NCI-H1694 (cell line): ENCODE data around the gene HSPA1B.
"Not testable (repeated sequence)": the region's sequence is repeated elsewhere in the genome, so short reads cannot be mapped to it uniquely, and the experiment has no call there.

Source experiments
- DNase-seq: peaks from one replicate; lab custom pipeline; 2025; lab: John Stamatoyannopoulos, UW

Gene HSPA1B

DNA sequence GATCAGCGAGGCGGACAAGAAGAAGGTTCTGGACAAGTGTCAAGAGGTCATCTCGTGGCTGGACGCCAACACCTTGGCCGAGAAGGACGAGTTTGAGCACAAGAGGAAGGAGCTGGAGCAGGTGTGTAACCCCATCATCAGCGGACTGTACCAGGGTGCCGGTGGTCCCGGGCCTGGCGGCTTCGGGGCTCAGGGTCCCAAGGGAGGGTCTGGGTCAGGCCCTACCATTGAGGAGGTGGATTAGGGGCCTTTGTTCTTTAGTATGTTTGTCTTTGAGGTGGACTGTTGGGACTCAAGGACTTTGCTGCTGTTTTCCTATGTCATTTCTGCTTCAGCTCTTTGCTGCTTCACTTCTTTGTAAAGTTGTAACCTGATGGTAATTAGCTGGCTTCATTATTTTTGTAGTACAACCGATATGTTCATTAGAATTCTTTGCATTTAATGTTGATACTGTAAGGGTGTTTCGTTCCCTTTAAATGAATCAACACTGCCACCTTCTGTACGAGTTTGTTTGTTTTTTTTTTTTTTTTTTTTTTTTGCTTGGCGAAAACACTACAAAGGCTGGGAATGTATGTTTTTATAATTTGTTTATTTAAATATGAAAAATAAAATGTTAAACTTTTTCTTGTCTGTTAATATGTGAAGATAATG lies 2.2 kb downstream of the HSPA1B start:
- DNase-seq = peak; percentile 34

- DNase-seq = no peak
These were observed 3.4 kb downstream of the HSPA1B start for GRCh38 chr6:31830886-31831335.

DNA sequence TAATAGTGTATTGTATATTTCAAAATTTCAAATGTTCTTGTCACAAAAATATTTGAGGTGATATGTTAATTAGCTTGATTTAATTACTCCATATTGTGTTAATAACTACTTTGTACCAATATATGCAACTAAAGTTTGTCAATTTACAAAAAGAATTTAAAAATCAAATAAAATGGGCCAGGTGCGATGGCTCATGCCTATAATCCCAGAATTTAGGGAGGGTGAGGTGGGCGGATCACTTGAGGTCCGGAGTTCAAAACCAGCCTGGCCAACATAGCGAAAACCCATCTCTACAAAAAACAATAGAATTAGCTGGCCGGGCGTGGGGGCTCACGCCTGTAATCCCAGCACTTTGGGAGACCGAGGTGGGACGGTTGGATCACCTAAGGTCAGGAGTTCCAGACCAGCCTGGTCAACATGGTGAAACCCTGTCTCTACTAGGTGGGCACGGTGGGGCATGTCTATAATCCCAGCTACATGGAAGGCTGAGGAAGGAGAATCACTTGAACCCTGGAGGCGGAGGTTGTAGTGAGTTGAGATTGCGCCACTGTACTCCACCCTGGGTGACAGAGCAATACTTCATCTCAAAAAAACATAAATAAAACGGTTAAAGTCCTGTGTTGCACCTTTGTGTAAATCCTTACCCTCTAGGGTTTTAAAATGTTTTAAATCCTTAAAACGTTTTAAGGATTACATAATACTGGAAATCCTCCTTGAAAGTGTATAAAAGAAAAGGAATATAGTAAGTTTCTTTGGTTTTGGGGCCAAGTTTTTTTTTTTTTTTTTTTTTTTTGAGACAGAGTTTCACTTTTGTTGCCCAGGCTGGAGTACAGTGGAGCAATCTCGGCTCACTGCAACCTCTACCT lies 4.0 kb downstream of the HSPA1B start:
- DNase-seq = no peak

DNA sequence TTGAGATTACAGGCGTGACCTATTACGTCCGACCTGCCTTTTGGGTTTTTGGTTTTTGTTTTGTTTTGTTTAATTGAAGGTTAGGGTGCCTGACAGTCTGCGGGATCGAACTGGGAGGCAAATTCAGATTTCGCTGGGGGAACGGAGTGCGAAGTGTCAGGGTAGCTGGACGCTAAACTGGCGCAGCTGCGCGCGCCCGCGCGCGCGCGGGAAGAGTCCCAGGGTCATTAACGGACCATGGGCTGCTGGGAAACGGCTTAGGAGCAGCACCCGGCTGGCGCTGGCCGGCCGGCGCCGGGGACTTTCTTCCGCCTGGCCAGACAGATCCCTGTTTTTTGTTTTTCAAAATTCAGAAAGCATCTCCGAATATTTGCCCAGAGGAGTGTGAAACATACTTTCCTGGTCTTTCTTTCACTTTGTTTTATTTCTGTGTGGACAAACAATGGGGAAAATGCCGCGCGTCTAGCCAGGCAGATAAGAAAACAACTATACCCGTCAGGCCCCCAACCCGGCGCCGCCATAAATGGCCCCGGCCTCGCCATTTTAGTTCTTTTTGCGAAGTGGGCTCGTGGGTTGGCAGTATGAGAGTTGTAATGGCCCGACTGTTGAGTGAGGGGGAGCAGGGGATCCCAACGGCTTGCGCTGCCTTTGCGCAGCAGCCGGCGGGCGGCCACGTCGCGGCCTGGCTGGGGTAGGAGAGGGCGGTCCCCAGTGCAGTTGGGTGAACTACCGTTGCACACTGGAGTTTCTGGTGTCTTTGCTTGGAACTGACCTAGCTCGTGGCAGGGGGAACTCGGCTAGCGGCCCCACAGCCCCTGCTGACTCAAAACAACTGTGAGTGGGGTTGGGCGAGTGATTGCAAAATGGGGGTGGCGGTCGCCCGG lies 7.1 kb downstream of the HSPA1B start:
- peak; percentile 57 for DNase-seq

DNA sequence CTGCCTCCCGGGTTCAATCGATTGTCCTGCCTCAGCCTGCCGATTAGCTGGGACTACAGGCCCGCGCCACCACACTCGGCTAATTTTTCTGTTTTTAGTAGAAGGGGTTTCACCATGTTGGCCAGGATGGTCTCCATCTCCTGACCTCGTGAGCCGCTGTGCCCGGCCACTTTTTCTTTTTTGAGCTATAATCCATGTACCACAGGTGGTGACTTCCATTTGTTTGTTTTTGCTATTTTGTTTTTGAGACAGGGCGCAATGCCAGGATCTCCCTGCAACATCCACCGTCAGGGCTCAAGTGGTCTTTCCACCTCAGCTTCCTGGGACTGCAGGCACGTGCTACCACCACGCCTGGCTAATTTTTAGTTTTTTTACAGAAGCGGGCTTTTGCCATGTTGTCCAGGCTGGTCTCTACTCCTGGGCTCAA lies 8.5 kb downstream of the HSPA1B start:
- no peak for DNase-seq

DNA sequence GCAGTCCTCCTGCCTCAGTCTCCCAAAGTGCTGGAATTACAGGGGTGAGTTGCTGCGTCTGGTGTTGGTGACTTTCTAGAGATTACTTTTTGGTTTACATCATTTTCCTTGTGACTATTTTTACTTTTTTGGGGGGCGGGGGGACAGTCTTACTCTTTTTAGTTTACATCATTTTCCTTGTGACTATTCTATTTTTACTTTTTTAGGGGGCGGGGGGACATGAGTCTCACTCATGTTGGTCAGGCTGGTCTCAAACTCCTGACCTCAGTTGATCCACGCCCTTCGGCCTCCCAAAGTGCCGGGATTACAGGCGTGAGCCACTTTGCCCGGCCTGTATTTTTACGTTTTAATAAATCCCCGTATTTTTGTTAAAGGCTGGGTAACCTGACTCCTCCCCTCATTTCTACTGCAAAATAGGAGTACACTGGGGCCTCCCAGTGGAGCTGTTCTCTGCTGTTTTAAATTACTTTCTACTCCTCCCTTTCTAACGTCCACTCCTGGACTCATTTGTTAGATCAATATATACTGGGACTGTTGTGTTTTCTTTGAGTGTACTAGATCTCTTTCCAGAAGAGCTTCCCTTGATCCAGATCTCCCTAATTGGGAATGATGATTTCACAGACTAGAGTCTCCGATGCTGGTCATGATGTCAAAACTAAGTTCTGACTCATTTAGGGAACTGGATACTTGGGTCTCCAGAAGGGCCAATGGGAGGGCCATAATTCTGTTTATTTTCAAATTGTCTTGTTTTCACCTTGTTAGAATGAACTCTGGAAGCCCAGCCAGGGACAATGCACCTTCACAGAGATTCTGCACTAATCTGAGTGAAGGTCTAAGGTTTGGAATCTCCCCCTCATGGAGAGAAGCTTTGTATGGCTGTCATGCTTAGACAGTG lies 9.2 kb downstream of the HSPA1B start:
- DNase-seq = no peak

GRCh38 chr6:31837369-31838113 lies 10.0 kb downstream of the HSPA1B start:
- no peak for DNase-seq

DNA sequence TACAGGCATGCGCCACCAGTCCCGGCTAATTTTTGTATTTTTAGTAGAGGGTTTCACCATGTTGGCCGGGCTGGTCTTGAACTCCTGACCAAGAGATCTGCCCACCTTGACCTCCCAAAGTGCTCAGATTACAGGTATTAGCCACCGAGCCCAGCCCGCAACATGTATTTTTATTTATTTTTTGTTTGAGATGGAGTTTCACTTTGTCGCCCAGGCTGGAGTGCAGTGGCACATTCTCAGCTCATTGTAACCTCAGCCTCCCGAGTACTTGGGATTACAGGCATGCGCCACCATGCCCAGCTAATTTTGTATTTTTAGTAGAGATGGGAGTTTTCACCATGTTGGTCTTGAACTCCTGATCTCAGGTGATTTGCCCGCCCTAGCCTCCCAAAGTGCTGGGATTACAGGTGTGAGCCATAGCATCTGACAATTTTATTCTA lies 10.6 kb downstream of the HSPA1B start:
- DNase-seq = not testable (repeated sequence)

DNA sequence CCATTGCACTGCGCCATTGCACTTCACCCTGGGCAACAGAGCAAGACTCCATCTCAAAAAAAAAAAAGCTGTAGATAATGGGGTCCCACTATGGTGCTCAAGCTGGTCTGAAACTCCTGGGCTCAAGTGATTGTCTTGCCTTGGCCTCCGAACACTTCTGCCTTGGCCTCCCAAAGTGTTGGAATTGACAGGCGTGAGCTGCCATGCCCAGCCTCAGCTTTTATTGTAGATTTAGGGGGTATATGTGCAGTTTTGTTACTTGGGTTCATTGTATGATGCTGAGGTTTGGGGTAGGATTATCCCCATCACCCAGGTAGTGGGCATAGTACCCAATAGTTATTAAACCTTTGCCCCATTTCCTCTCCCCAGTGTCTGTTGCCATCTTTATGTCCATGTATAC lies 11.4 kb downstream of the HSPA1B start:
- no peak for DNase-seq

DNA sequence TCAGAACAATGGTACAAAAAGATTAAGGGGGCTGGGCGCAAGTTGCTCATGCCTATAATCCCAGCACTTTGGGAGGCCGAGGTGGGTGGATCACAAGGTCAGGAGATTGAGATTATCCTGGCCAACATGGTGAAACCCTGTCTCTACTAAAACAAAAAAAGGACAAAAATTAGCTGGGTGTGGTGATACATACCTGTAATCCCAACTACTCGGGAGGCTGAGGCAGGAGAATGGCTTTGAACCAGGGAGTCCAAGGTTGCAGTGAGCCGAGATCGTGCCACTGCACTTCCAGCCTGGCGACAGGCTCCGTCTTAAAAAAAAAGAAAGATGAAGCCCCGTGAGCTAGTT lies 12.2 kb downstream of the HSPA1B start:
- not testable (repeated sequence) for DNase-seq

GRCh38 chr6:31842053-31842452 lies 14.5 kb downstream of the HSPA1B start:
- DNase-seq = no peak

- DNase-seq = no peak
These were observed 17.0 kb downstream of the HSPA1B start for GRCh38 chr6:31844507-31844906.

DNA sequence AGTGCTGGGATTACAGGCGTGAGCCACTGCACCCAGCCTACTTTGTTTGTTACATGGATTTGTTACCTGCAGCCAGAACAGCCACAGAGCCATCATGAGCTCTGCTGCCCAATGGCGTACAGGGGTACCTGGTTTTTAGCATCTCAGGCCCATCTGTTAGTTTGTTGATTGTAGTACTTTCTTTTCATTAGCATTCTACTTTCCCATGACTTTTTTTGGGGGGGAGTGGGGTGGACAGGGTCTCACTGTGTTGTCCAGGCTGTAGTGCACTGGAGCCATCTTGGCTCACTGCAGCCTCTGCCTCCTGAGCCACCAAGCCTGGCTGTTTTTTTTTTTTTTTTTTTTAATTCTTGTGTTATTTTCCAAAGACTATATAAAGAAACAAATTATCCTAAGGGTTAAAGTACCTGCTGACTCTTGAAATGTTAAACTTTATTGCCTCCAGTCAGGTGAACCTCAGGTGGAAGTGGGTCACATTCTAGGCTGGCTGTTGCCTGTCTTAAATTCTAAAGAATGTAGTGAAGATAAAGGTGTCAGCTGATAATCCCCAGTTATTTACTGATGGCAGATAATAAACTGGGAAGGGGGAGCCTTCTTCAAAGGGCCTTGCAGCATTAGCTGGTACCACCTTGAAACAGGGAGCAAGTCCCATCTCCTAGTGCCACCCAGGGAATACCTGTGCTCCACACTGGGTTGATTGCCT lies 19.9 kb downstream of the HSPA1B start:
- no peak for DNase-seq

- DNase-seq = no peak
These were observed 23.4 kb downstream of the HSPA1B start for GRCh38 chr6:31850765-31851484.

GRCh38 chr6:31851485-31851832 lies 23.9 kb downstream of the HSPA1B start:
- no peak for DNase-seq

GRCh38 chr6:31851980-31852718 lies 24.6 kb downstream of the HSPA1B start:
- not testable (repeated sequence) for DNase-seq

DNA sequence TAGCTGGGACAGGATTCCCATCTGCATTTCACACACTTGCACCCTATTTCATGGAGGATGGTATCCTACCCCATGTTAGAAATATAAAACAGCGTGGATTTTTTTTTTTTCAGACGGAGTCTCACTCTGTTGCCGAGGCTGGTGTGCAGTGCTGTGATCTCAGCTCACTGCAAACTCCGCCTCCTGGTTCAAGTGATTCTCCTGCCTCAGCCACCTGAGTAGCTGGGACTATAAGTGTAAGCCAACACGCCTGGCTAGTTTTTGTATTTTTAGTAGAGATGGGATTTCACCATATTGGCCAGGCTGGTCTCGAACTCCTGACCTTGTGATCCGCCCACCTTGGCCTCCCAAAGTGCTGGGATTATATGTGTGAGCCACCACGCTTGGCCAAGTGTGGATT lies 30.2 kb downstream of the HSPA1B start:
- not testable (repeated sequence) for DNase-seq

DNA sequence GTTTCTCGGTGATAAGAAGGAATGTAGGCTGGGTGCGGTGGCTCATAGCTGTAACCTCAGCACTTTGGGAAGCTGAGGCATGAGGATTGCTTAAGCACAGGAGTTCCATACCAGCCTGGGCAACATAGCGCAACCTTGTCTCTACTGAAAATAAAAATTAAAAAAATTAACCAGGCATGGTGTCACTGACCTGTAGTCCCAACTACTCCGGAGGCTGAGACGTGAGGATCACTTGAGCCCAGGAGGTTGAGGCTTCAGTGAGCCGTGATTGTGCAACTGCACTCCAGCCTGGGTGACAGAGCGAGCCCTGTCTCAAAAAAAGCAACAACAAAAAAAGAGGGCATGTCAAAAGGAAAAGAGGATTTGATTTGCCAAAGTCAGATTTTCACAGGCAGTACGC lies 31.2 kb downstream of the HSPA1B start:
- no peak for DNase-seq

DNA sequence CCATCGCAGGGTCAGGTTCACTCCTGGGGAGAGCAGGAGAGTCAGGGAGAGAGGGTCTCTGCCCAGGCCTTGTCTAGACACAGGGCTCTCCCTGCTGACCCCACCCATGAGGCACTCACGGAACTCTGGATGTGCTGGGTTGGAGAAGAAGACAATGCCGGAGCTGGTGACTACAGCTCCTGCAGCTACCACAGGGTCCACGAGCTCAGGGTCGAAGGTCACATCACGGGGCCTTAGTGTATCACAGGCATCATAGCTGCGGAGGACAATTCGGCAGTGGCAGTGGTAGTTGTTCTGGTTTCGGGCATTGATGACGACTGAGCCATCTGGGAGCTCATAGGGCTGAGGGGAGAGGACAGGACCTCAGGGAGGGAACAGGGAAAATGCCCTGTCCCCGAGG lies 32.4 kb downstream of the HSPA1B start:
- no peak for DNase-seq
